CD14-positive monocyte (primary cell): Measurements from ENCODE around the gene BICRAL. TPM values are rescaled to one million over a fixed set of nuclear protein-coding genes. Genes with fewer than 3 reads are reported as not detected.

ENCODE experiments used
- DNase-seq, 3 donors: peaks; one replicate each; pipeline ENCODE4 v3.0.0-alpha.2; 2011 to 2022
- H2AFZ ChIP-seq: 2 replicates; pipeline ENCODE4 v1.6.0; 2012; ENCODE audit warnings: mild to moderate bottlenecking, low read depth, low read length, inconsistent platforms; ENCODE audit not compliant: insufficient read depth, poor library complexity, severe bottlenecking
- H3K27ac ChIP-seq, 2 donors: 1 replicate in 1 of 2; 2 replicates in 1 of 2; pipeline ENCODE4 v1.5.1; 2012 to 2013; ENCODE audit warnings: low read length in 2 of 2, control low read depth in 1 of 2, inconsistent platforms in 1 of 2, low read depth in 1 of 2, mild to moderate bottlenecking in 1 of 2
- H3K27me3 ChIP-seq, 2 donors: one replicate each; pipeline versions ENCODE4 v1.6.0 to v1.6.1; 2011 to 2013; ENCODE audit warnings: low read length in 2 of 2; ENCODE audit not compliant: control insufficient read depth in 2 of 2, insufficient read depth in 2 of 2
- H3K36me3 ChIP-seq, 2 donors: replicated peaks in 1 of 2; 1 replicate in 1 of 2; 2 replicates in 1 of 2; pipeline versions ENCODE4 v1.5.1 to v1.6.1; 2012 to 2013; ENCODE audit warnings: low read length in 2 of 2, control low read depth in 1 of 2, inconsistent platforms in 1 of 2, mild to moderate bottlenecking in 1 of 2; ENCODE audit not compliant: insufficient read depth in 2 of 2, control insufficient read depth in 1 of 2
- H3K4me1 ChIP-seq, 2 donors: 1 replicate in 1 of 2; 2 replicates in 1 of 2; pipeline versions ENCODE4 v1.5.1 to v1.6.1; 2012 to 2013; ENCODE audit warnings: low read length in 2 of 2, control low read depth in 1 of 2, inconsistent platforms in 1 of 2, mild to moderate bottlenecking in 1 of 2, moderate library complexity in 1 of 2; ENCODE audit not compliant: insufficient read depth in 2 of 2, control insufficient read depth in 1 of 2
- H3K4me2 ChIP-seq: replicated peaks from 2 replicates; pipeline ENCODE3; 2012; ENCODE audit warnings: low read length, moderate library complexity, mild to moderate bottlenecking; ENCODE audit not compliant: poor library complexity, severe bottlenecking; ENCODE audit errors: extremely low read depth
- H3K4me3 ChIP-seq, 3 experiments: fragments of 200-600 bp in 1 of 3; sonication (generic) in 1 of 3; replicated peaks in 1 of 3; 1 replicate in 2 of 3; 2 replicates in 1 of 3; pipeline ENCODE4 v1.5.1; 2011 to 2013; ENCODE audit warnings: low read length in 3 of 3, mild to moderate bottlenecking in 3 of 3, control low read depth in 2 of 3, low read depth in 2 of 3, inconsistent platforms in 1 of 3, moderate library complexity in 1 of 3
- H3K79me2 ChIP-seq: 2 replicates; pipeline ENCODE4 v1.6.0; 2012; ENCODE audit warnings: mild to moderate bottlenecking, control low read depth, inconsistent platforms, low read length, moderate library complexity; ENCODE audit not compliant: insufficient read depth
- H3K9ac ChIP-seq: 2 replicates; pipeline ENCODE4 v1.6.0; 2017; ENCODE audit warnings: low read length, mild to moderate bottlenecking; ENCODE audit not compliant: insufficient read depth, poor library complexity, severe bottlenecking
- H3K9me3 ChIP-seq, 2 donors: replicated peaks in 1 of 2; 1 replicate in 1 of 2; 2 replicates in 1 of 2; pipeline versions ENCODE4 v1.5.1 to v1.6.1; 2012 to 2013; ENCODE audit warnings: low read length in 2 of 2, control low read depth in 1 of 2; ENCODE audit not compliant: control insufficient read depth in 1 of 2, insufficient read depth in 1 of 2
- H4K20me1 ChIP-seq: 2 replicates; pipeline ENCODE4 v1.6.0; 2012; ENCODE audit warnings: mild to moderate bottlenecking, low read length, control low read depth, moderate library complexity; ENCODE audit not compliant: insufficient read depth
- H3K27ac Mint-ChIP-seq, 7 donors: one replicate each; pipeline ENCODE4 v1.8.0; 2020; ENCODE audit warnings: mild to moderate bottlenecking in 7 of 7, mixed read lengths in 7 of 7, moderate library complexity in 6 of 7, inconsistent platforms in 2 of 7
- H3K27me3 Mint-ChIP-seq, 3 donors: one replicate each; pipeline ENCODE4 v1.8.0; 2021 to 2022; ENCODE audit warnings: low read depth in 3 of 3, mild to moderate bottlenecking in 3 of 3, mixed read lengths in 3 of 3, moderate library complexity in 3 of 3, inconsistent platforms in 1 of 3
- H3K36me3 Mint-ChIP-seq, 2 donors: one replicate each; pipeline ENCODE4 v1.8.0; 2020; ENCODE audit warnings: mixed read lengths in 2 of 2, inconsistent platforms in 1 of 2, mild to moderate bottlenecking in 1 of 2
- H3K4me1 Mint-ChIP-seq: one replicate; pipeline ENCODE4 v1.8.0; 2020; ENCODE audit warnings: mild to moderate bottlenecking, mixed read lengths
- H3K4me3 Mint-ChIP-seq, 2 donors: one replicate each; pipeline ENCODE4 v1.8.0; 2020; ENCODE audit warnings: mild to moderate bottlenecking in 2 of 2, mixed read lengths in 2 of 2, moderate library complexity in 1 of 2
- H3K9me3 Mint-ChIP-seq, 7 donors: one replicate each; pipeline ENCODE4 v1.8.0; 2020 to 2022; ENCODE audit warnings: mixed read lengths in 7 of 7, mild to moderate bottlenecking in 6 of 7, moderate library complexity in 6 of 7, inconsistent platforms in 2 of 7
- WGBS: methylation state at CpG from one replicate; pipeline ENCODE4 v1.1.5; 2013; ENCODE audit warnings: missing lambda C conversion rate; ENCODE audit not compliant: insufficient coverage; 5-methylcytosine and 5-hydroxymethylcytosine counted together
- intact Hi-C, 2 donors: fragments of 100-400 bp; cut with micrococcal nuclease; formaldehyde crosslinking; loops; one replicate each; pipeline versions ENCODE4 v1.15.0 to v1.15.1; 2023
- polyA plus RNA-seq, 3 donors: library from polyadenylated mRNA; depleted of rRNA in 1 of 3; unstranded in 2 of 3; stranded (reverse) in 1 of 3; fragments of 300-500 nt in 2 of 3; fragments of >200 nt in 1 of 3; fragmentation: Illumina TruSeq in 2 of 3; gene quantifications; 1 replicate in 2 of 3; 2 replicates in 1 of 3; pipeline ENCODE4 v1.2.3, GENCODE V29; 2012 to 2021
- TF ChIP-seq, protein P1 (sequence below): fragments of 200-600 bp; IDR thresholded peaks from one replicate; pipeline ENCODE4 v1.8.0; 2022; ENCODE audit warnings: antibody characterized with exemption, mild to moderate bottlenecking

BICRAL gene
- polyA plus RNA-seq, 3 donors, result 1.6 to 14.6 (median 2.2) TPM

DNA sequence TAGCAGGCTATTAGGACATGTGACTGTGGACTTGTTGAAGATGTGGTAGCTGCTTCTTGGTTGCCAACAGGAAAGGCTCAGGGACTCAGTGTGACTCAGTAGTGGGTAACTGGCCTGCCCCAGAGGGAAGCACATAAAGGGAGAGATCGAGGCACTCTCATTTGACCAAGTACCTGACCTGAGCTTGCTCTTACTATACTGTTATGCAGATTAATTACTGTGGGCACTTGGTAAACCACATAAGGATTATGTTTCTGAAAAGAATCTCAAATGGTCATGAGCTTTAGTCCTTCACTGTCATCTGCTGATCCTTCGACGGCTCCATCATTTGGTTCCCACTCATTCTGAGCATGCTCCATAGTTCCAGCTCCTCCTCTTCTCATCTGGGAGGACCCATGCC is 49.4 kb downstream of the BICRAL start:
- no peak overlapping the region for H2AFZ ChIP-seq
- H3K27ac ChIP-seq, result no peak overlapping the region
- H3K36me3 ChIP-seq, result peaks cover 54 to 86% of the 10 kb centered on the region in 2 donors
- H3K79me2 ChIP-seq, result peaks cover 2% of the 10 kb centered on the region
- no peak for DNase-seq
- H4K20me1 ChIP-seq, result peaks cover 19% of the 10 kb centered on the region
- no peaks in the 10 kb centered on the region for H3K9me3 ChIP-seq
- Mint-ChIP-seq H3K27me3 (no peaks in the 10 kb centered on the region), H3K4me3 (no peak overlapping the region), H3K36me3 (peaks cover 65 to 87% of the 10 kb centered on the region in 2 donors), H3K27ac (no peak overlapping the region), H3K4me1 (no peaks in the 10 kb centered on the region), H3K9me3 (peaks cover 0 to 2% (median 0%) of the 10 kb centered on the region in 7 donors)
- no peak overlapping the region for H3K4me3 ChIP-seq
- TF ChIP-seq, protein P1, sequence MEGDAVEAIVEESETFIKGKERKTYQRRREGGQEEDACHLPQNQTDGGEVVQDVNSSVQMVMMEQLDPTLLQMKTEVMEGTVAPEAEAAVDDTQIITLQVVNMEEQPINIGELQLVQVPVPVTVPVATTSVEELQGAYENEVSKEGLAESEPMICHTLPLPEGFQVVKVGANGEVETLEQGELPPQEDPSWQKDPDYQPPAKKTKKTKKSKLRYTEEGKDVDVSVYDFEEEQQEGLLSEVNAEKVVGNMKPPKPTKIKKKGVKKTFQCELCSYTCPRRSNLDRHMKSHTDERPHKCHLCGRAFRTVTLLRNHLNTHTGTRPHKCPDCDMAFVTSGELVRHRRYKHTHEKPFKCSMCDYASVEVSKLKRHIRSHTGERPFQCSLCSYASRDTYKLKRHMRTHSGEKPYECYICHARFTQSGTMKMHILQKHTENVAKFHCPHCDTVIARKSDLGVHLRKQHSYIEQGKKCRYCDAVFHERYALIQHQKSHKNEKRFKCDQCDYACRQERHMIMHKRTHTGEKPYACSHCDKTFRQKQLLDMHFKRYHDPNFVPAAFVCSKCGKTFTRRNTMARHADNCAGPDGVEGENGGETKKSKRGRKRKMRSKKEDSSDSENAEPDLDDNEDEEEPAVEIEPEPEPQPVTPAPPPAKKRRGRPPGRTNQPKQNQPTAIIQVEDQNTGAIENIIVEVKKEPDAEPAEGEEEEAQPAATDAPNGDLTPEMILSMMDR, result no peak
- H3K9ac ChIP-seq, result no peak overlapping the region
- H3K4me1 ChIP-seq, result no peaks in the 10 kb centered on the region
- H3K4me2 ChIP-seq, result no peak overlapping the region
- intact Hi-C loops, result no loop called here
- no peaks in the 10 kb centered on the region for H3K27me3 ChIP-seq
- 95% methylated on average over 2 of the region's 3 CpGs for WGBS

- Mint-ChIP-seq H3K36me3 (peaks cover 49 to 76% of the 10 kb centered on the region in 2 donors), H3K9me3 (no peaks in the 10 kb centered on the region), H3K27me3 (no peaks in the 10 kb centered on the region), H3K4me1 (no peaks in the 10 kb centered on the region), H3K4me3 (no peak overlapping the region), H3K27ac (no peak overlapping the region)
- Histone ChIP-seq H3K27me3 (no peaks in the 10 kb centered on the region), H3K4me3 (no peak overlapping the region), H3K9ac (no peak overlapping the region), H3K27ac (no peak overlapping the region), H3K4me1 (no peaks in the 10 kb centered on the region), H2AFZ (no peak overlapping the region), H3K36me3 (peaks cover 35 to 68% of the 10 kb centered on the region in 2 donors), H3K79me2 (peaks cover 2% of the 10 kb centered on the region), H4K20me1 (peaks cover 27% of the 10 kb centered on the region), H3K4me2 (no peak overlapping the region), H3K9me3 (no peaks in the 10 kb centered on the region)
- intact Hi-C loops, result no loop called here
- TF ChIP-seq, protein P1, result no peak
- no peak for DNase-seq
- WGBS, result 100% methylated on average over 2 of the region's 5 CpGs
Measured at GRCh38 chr6:42834056-42834455, 52.2 kb downstream of the BICRAL start.
